Measurements from ENCODE around the gene PRRC1.

PRRC1 gene

DNA sequence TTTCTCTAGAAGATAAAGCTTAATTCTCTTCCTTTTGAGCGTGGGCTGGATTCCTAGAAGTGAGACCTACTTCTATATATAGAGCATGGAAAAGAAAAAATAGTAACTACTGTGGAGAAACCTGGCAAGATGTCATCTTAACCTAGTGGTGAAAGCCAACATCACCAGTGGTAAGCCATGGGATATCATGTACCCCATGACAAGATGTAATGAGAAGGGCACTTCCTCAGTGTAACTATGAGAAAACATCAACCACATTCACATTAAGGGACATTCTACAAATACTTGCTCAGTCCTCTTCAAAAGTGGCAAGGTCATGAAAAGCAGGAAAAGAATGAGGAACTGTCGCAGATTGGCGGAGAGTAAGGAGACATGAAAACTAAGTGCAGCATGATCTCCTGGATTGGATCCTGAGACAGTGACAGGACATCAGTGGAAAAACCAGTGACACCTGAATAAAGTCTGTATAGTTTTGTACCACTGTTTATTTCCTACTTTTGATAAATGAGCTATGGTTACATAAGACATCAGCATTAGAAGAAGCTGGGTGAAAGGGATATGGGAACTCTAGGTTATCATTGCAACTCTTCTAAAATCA, 65.4 kb downstream of the PRRC1 start:
- no peak for DNase-seq

DNA sequence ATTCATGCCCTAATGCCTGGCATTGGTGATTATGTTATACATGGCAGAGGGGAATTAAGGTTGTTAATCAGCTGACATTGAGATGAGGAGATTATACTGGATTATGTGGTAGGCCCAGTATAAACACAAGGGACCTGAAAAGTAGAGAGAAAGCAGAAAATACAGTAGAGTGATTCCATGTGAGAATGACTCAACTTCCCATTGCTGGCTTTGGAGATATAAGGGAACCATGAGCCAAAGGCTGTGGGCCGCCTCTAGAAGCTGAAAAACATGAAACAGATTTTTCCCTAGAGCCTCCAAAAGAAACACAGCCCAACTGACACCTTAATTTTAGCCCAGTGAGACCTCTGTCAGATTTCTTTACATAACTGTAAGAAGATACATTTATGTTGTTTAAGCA, 66.4 kb downstream of the PRRC1 start:
- DNase-seq, result no peak

DNA sequence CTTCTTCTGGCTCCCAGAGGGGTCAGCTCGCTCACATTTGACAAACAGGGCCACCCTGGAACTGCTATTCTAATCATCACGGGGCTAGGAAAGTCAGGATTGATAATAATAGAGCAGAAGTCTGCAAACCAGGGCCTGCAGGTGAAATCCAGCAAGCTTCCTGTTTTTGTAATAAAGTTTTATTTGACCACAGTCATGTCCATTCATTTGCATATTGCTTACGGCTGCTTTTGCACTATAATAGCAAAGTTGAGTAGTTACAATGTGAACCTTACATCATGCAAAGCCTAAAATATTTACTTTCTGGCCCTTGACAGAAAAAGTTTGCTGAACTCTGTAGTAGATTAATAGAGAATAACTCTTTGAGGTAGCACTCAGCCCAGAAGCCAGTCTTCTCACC, 68.2 kb downstream of the PRRC1 start:
- DNase-seq, result no peak

GRCh38 chr5:127586066-127586770, 68.8 kb downstream of the PRRC1 start:
- no peak for DNase-seq

- no peak for DNase-seq
Measured at GRCh38 chr5:127586811-127587210, 69.4 kb downstream of the PRRC1 start.

GRCh38 chr5:127587246-127587917, 69.9 kb downstream of the PRRC1 start:
- no peak for DNase-seq

DNA sequence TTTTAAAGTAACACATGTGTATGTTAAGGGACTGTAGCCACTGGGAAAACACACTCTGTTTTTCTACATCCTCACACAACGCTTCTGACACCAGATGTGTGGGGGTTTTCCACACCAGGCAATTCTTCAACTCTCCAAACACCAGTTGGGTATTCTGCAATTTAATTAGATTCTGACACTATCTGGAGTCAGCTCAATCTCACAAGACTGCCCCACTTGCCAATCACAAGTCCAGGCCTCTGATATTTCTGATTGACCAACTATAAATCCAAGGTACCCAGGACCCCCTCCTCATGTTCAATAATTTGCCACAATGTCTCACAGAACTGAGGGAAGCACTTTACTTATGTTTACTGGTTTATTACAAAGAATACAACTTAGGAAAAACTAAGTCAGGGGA, 70.9 kb downstream of the PRRC1 start:
- no peak for DNase-seq

DNA sequence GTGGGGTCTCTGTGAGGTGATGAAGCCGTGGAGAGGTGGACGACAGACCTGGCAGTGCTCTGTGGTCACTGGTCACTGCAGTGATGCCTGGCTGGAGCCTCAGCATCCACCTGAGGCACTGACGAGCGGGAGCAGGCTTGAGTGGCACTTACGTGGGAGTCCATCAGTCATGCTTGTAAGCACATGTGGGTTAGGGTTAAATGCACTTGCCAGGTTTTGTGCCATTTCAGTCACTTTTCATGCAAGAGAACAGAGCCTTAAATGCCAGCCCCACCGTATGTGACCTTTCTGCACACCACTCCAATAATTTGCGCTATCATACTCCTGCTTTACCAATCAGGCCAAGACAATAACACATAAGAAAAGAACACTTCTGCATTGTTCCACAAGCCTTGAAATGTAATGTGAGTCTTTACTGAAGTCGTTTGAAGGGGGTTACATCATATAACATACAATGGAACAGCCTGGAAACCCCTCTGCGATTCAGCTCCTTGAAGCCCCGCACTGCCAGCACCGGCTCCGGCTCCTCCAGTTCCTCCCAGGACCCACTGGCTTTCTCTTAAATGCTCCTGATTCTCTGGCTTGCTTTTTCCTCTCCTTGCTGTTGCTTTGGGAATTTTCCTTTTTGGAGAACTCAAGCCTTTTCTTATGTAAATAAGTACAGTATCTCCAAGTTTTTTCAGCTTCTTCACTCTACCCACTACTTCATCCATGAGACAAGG, 72.0 kb downstream of the PRRC1 start:
- no peak for DNase-seq

- no peak for DNase-seq
Measured at GRCh38 chr5:127590156-127590722, 72.8 kb downstream of the PRRC1 start.

DNA sequence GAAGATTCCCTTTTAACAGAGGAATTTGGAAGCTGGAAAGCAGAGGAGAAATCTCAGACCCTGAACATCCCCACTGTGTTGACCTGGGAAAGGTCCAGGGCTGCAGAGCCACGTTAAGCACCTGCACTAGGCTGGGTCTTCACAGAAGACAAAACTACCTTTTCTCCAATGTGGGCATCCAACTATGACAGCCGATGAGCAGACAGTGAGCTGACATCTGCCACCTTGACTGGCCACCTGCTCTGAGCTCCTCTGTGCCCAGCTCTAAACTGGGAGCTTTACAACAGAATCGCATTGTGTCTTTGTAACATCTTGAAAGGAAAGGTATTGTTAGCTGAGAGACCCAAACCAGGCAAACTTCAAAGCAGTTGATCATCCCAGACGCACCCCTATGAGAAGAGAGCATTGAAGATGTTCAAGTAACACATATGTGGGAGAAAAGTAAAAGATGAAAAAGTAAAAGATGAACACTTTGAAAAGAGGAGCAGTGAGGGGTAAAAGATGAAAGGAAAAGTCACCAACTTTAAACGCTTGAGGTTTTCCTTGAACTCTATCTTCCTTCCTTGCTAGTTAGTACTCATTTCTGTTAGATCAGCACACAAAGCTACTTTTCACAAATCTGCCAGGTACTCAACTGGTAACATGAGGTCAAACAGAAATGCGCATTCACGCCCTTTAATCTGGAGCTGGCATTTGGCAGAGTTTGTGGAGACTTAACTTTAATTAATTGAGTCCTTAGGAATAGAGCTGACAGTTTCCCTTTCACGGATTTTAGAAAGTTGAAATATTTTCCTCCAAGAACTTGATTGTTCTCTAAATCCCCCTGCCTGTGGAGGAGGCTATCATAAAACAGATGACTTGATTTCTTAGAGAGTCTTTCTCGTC, 78.3 kb downstream of the PRRC1 start:
- no peak for DNase-seq

GRCh38 chr5:127596501-127596900, 79.1 kb downstream of the PRRC1 start:
- no peak for DNase-seq

- DNase-seq, result no peak
Measured at GRCh38 chr5:127599320-127599719, 81.9 kb downstream of the PRRC1 start.

DNA sequence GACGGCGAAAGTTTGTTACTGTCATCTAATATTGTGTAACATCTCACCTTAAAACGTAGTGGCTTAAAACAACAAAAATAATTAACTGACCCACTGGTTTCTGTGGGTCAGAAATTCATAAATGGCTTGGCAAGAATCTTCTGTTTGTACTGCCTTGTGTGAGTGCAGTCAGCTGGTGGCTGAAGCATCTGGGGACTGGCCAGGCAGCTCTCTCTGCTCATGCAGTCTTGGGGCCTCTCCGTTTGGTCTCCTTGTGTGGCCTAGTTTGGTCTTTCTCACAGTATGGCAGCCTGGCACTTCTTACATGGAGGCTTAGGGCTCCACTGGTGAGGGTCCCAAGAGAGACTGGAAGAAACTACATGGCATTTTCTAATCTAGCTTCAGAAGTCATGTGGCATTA, 82.4 kb downstream of the PRRC1 start:
- DNase-seq, result no peak

DNA sequence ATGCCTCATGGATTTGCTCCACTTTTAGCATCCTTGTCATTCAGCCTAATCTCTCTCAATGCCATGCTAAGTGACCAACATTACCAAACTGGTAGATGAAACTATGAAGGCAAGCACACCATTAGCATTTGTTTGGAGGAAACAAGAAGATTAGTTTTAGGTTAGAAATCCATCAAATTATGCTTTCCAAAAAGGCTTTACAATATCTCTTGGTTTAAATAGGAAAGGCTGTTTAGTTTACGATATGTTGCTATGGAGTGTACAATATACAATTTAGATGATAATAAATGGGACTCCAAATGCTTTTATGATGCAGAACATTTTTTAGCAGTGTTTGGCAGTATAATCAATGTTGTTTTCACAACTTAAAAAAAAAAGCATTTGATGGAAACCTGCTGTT, 83.7 kb downstream of the PRRC1 start:
- no peak for DNase-seq

DNA sequence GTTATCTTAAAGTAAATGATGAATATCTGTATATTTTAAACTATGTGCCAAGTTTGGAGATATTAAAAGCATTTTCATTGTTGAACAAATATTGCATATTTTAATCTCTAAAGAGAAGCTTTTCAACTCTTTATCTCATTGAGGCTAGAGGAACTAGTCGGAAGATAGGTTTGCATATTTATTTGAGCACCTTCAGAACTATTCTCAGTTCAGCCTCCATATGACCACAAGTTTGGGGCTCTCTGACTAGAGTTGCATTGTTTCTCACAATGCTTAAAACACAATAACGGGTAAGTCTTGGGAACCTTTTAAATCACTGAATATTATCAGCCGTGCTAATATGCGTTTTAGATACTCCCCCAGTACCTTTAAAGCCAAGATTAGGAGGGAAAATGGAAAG, 84.2 kb downstream of the PRRC1 start:
- no peak for DNase-seq

- no peak for DNase-seq
Measured at GRCh38 chr5:127602481-127602880, 85.0 kb downstream of the PRRC1 start.

GRCh38 chr5:127602896-127603844, 85.7 kb downstream of the PRRC1 start:
- DNase-seq, result no peak

All from T-helper 9 cell (primary cell).